H9 (cell line): Measurements from ENCODE around the gene RLBP1. TPM values are rescaled to one million over a fixed set of nuclear protein-coding genes. Genes with fewer than 3 reads are reported as not detected.

ENCODE experiments used
- DNase-seq: peaks from one replicate; pipeline ENCODE4 v3.0.0-alpha.2; 2017
- H2AFZ ChIP-seq: one replicate; pipeline ENCODE4 v1.6.1; 2013; ENCODE audit warnings: mild to moderate bottlenecking, low read length, control low read depth, moderate library complexity
- H2AK5ac ChIP-seq: 2 replicates; pipeline ENCODE4 v1.6.1; 2013; ENCODE audit warnings: low read length, control low read depth, mixed read lengths; ENCODE audit not compliant: insufficient read length
- H2BK120ac ChIP-seq: one replicate; pipeline ENCODE4 v1.6.1; 2013; ENCODE audit warnings: low read depth, mild to moderate bottlenecking, low read length, control low read depth, inconsistent platforms; ENCODE audit not compliant: poor library complexity, severe bottlenecking
- H2BK12ac ChIP-seq: 2 replicates; pipeline ENCODE4 v1.6.1; 2013; ENCODE audit warnings: low read length, control low read depth, mixed read lengths, low read depth; ENCODE audit not compliant: insufficient read length
- H2BK15ac ChIP-seq: 2 replicates; pipeline ENCODE4 v1.6.1; 2013; ENCODE audit warnings: low read depth, low read length, control low read depth
- H2BK20ac ChIP-seq: one replicate; pipeline ENCODE4 v1.6.1; 2013; ENCODE audit warnings: low read depth, mild to moderate bottlenecking, low read length, control low read depth, inconsistent platforms; ENCODE audit not compliant: poor library complexity, severe bottlenecking
- H2BK5ac ChIP-seq: 2 replicates; pipeline ENCODE4 v1.6.1; 2013; ENCODE audit warnings: low read length, control low read depth, mixed read lengths; ENCODE audit not compliant: insufficient read length
- H3K14ac ChIP-seq: 2 replicates; pipeline ENCODE4 v1.6.1; 2013; ENCODE audit warnings: low read length, control low read depth; ENCODE audit not compliant: insufficient read depth
- H3K18ac ChIP-seq: 2 replicates; pipeline ENCODE4 v1.6.1; 2013; ENCODE audit warnings: low read depth, mild to moderate bottlenecking, mixed read lengths, low read length, control low read depth; ENCODE audit not compliant: insufficient read length
- H3K23ac ChIP-seq: 2 replicates; pipeline ENCODE4 v1.6.1; 2013; ENCODE audit warnings: low read length, control low read depth, mixed read lengths, low read depth; ENCODE audit not compliant: insufficient read length
- H3K23me2 ChIP-seq: 2 replicates; pipeline ENCODE4 v1.6.1; 2013; ENCODE audit warnings: low read depth, mild to moderate bottlenecking, mixed read lengths, low read length, control low read depth; ENCODE audit not compliant: insufficient read length, poor library complexity, severe bottlenecking
- H3K27ac ChIP-seq: 2 replicates; pipeline ENCODE4 v1.5.1; 2013; ENCODE audit warnings: low read length, control low read depth, mixed read lengths, low read depth; ENCODE audit not compliant: insufficient read length
- H3K27me3 ChIP-seq: 2 replicates; pipeline ENCODE4 v1.6.1; 2013; ENCODE audit warnings: low read length, control low read depth, inconsistent platforms; ENCODE audit not compliant: insufficient read depth
- H3K4ac ChIP-seq: 2 replicates; pipeline ENCODE4 v1.6.1; 2013; ENCODE audit warnings: low read depth, mild to moderate bottlenecking, control low read depth, inconsistent platforms, low read length, moderate library complexity
- H3K4me1 ChIP-seq: 2 replicates; pipeline ENCODE4 v1.6.1; 2013; ENCODE audit warnings: low read length, control low read depth, inconsistent platforms; ENCODE audit not compliant: insufficient read depth
- H3K4me2 ChIP-seq: 2 replicates; pipeline ENCODE4 v1.6.1; 2013; ENCODE audit warnings: low read length, control low read depth, mixed read lengths; ENCODE audit not compliant: insufficient read length, insufficient read depth
- H3K56ac ChIP-seq: 2 replicates; pipeline ENCODE4 v1.6.1; 2013; ENCODE audit warnings: low read depth, mild to moderate bottlenecking, mixed read lengths, low read length, control low read depth; ENCODE audit not compliant: insufficient read length
- H3K79me1 ChIP-seq: 2 replicates; pipeline ENCODE4 v1.6.1; 2013; ENCODE audit warnings: low read depth, mild to moderate bottlenecking, moderate library complexity, low read length, control low read depth, inconsistent platforms; ENCODE audit not compliant: insufficient read depth, poor library complexity, severe bottlenecking
- H3K79me2 ChIP-seq: 2 replicates; pipeline ENCODE4 v1.6.1; 2013; ENCODE audit warnings: low read length, control low read depth, inconsistent platforms; ENCODE audit not compliant: insufficient read depth
- H3K9ac ChIP-seq: 2 replicates; pipeline ENCODE4 v1.6.1; 2013; ENCODE audit warnings: low read length, control low read depth, mixed read lengths; ENCODE audit not compliant: insufficient read length; ENCODE audit errors: extremely low read depth
- H3K9me3 ChIP-seq: one replicate; pipeline ENCODE4 v1.6.1; 2013; ENCODE audit warnings: low read depth, low read length, inconsistent platforms; ENCODE audit not compliant: control insufficient read depth
- H3T11ph ChIP-seq: one replicate; pipeline ENCODE4 v1.6.1; 2013; ENCODE audit warnings: mild to moderate bottlenecking, low read length, control low read depth, inconsistent platforms
- H4K20me1 ChIP-seq: one replicate; pipeline ENCODE4 v1.6.1; 2013; ENCODE audit not compliant: control insufficient read depth, insufficient read length, insufficient read depth
- H4K5ac ChIP-seq: 2 replicates; pipeline ENCODE4 v1.6.1; 2013; ENCODE audit warnings: low read depth, mild to moderate bottlenecking, mixed read lengths, low read length, control low read depth; ENCODE audit not compliant: insufficient read length
- H4K8ac ChIP-seq: replicated peaks from 2 replicates; pipeline ENCODE4 v1.6.1; 2013; ENCODE audit warnings: low read length, control low read depth, mixed read lengths, low read depth; ENCODE audit not compliant: insufficient read length
- H4K91ac ChIP-seq: 2 replicates; pipeline ENCODE4 v1.6.1; 2013; ENCODE audit warnings: low read depth, mild to moderate bottlenecking, moderate library complexity, mixed read lengths, low read length, control low read depth; ENCODE audit not compliant: insufficient read length
- H3K27ac Mint-ChIP-seq, 3 experiments: 2 replicates in 2 of 3; 3 replicates in 1 of 3; pipeline ENCODE4 v1.8.0; 2020 to 2021; ENCODE audit warnings: mixed read lengths in 3 of 3, mild to moderate bottlenecking in 1 of 3, moderate library complexity in 1 of 3
- H3K27me3 Mint-ChIP-seq: 2 replicates; pipeline ENCODE4 v1.8.0; 2021; ENCODE audit warnings: low read depth, mild to moderate bottlenecking, moderate library complexity, mixed read lengths
- H3K36me3 Mint-ChIP-seq, 3 experiments: 2 replicates in 2 of 3; 3 replicates in 1 of 3; pipeline ENCODE4 v1.8.0; 2020 to 2021; ENCODE audit warnings: low read depth in 3 of 3, mixed read lengths in 3 of 3; ENCODE audit not compliant: insufficient read depth in 1 of 3
- H3K4me1 Mint-ChIP-seq, 2 experiments: 2 replicates each; pipeline ENCODE4 v1.8.0; 2020; ENCODE audit warnings: mixed read lengths in 2 of 2
- H3K4me3 Mint-ChIP-seq, 2 experiments: 2 replicates in 1 of 2; 3 replicates in 1 of 2; pipeline ENCODE4 v1.8.0; 2020 to 2021; ENCODE audit warnings: mild to moderate bottlenecking in 2 of 2, mixed read lengths in 2 of 2, moderate library complexity in 1 of 2
- H3K9me3 Mint-ChIP-seq, 2 experiments: 2 replicates in 1 of 2; 3 replicates in 1 of 2; pipeline ENCODE4 v1.8.0; 2020; ENCODE audit warnings: mild to moderate bottlenecking in 2 of 2, mixed read lengths in 2 of 2, moderate library complexity in 1 of 2
- WGBS: extraction: QIAGEN DNeasy Blood & Tissue Kit; methylation state at CpG from one replicate; pipeline ENCODE4 v1.1.7; 2013; ENCODE audit warnings: missing lambda C conversion rate, low lambda C conversion rate, mixed read lengths; ENCODE audit not compliant: insufficient read length; ENCODE audit errors: extremely low coverage; 5-methylcytosine and 5-hydroxymethylcytosine counted together
- total RNA-seq: library from RNA; stranded (reverse); gene quantifications from 2 replicates; pipeline ENCODE4 v1.2.1, GENCODE V29; 2021
- TF ChIP-seq, protein P1 (sequence below): fragments of 200-600 bp; sonication (generic); conservative IDR thresholded peaks from 3 replicates; pipeline ENCODE4 v1.8.0; 2021; ENCODE audit warnings: antibody characterized with exemption, mild to moderate bottlenecking

Gene RLBP1
- total RNA-seq, 1 experiment from 2014 or later: not detected

DNA sequence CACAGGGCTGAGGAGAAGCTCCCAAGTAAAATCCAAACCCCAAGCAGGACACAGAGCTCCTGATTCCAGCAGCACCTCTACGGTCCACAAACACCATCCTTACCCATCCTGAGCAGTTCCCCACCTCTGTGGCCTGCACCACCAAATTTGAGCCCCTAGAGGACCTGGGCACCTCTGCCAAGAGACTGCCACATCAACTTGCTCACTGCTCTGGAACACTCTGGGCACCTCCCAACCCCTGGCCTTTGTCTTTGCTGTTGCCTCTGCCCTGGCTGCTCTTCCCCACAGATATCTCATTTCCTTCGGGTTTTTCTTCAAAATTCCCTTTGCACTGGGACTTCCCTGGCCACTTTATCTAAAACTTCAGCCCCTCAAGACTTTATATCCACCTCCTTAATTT is 5.8 kb downstream of the RLBP1 start:
- H3K9me3 Mint-ChIP-seq: no peaks in the 10 kb centered on the region
- no peak overlapping the region for H2BK12ac ChIP-seq
- H2AK5ac ChIP-seq: no peak overlapping the region
- H2BK15ac ChIP-seq: no peak overlapping the region
- no peak overlapping the region for H3T11ph ChIP-seq
- no peaks in the 10 kb centered on the region for H3K9me3 ChIP-seq
- H3K27ac ChIP-seq: no peak overlapping the region
- H2BK20ac ChIP-seq: no peak overlapping the region
- no peak for DNase-seq
- no peak overlapping the region for H4K8ac ChIP-seq
- no peaks in the 10 kb centered on the region; a peak in 1 of 4 replicates for H3K4me1 Mint-ChIP-seq
- H4K5ac ChIP-seq: no peak overlapping the region
- no peak overlapping the region for H2BK120ac ChIP-seq
- no peaks in the 10 kb centered on the region for H3K79me2 ChIP-seq
- H3K4me1 ChIP-seq: no peaks in the 10 kb centered on the region
- no peak overlapping the region for H3K4me3 Mint-ChIP-seq
- no peak overlapping the region for H2BK5ac ChIP-seq
- no peaks in the 10 kb centered on the region for H3K27me3 ChIP-seq
- no peak overlapping the region for H3K4me2 ChIP-seq
- WGBS: no CpG with 5 or more reads among the region's 2 CpGs
- no peaks in the 10 kb centered on the region for H3K36me3 Mint-ChIP-seq
- H3K9ac ChIP-seq: no peak overlapping the region
- H3K14ac ChIP-seq: no peak overlapping the region
- H4K91ac ChIP-seq: no peak overlapping the region
- H3K79me1 ChIP-seq: no peaks in the 10 kb centered on the region
- H3K18ac ChIP-seq: no peak overlapping the region
- peak overlapping the region in 1 of 3 experiments; percentile 29; a peak in 1 of 7 replicates for H3K27ac Mint-ChIP-seq
- peaks cover 3% of the 10 kb centered on the region; the same call in 1 of the 2 replicates for H3K27me3 Mint-ChIP-seq
- H3K4ac ChIP-seq: no peak overlapping the region
- TF ChIP-seq, protein P1, sequence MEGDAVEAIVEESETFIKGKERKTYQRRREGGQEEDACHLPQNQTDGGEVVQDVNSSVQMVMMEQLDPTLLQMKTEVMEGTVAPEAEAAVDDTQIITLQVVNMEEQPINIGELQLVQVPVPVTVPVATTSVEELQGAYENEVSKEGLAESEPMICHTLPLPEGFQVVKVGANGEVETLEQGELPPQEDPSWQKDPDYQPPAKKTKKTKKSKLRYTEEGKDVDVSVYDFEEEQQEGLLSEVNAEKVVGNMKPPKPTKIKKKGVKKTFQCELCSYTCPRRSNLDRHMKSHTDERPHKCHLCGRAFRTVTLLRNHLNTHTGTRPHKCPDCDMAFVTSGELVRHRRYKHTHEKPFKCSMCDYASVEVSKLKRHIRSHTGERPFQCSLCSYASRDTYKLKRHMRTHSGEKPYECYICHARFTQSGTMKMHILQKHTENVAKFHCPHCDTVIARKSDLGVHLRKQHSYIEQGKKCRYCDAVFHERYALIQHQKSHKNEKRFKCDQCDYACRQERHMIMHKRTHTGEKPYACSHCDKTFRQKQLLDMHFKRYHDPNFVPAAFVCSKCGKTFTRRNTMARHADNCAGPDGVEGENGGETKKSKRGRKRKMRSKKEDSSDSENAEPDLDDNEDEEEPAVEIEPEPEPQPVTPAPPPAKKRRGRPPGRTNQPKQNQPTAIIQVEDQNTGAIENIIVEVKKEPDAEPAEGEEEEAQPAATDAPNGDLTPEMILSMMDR: no peak
- no peak overlapping the region for H2AFZ ChIP-seq
- no peak overlapping the region for H3K56ac ChIP-seq
- H3K23me2 ChIP-seq: no peaks in the 10 kb centered on the region
- no peak overlapping the region for H3K23ac ChIP-seq
- H4K20me1 ChIP-seq: no peaks in the 10 kb centered on the region
